ENCODE data around the gene SFTPA1. TPM values are rescaled to one million over a fixed set of nuclear protein-coding genes. Genes with fewer than 3 reads are reported as not detected.

SFTPA1 gene
- total RNA-seq, 2 experiments from 2014 or later, result not detected

DNA sequence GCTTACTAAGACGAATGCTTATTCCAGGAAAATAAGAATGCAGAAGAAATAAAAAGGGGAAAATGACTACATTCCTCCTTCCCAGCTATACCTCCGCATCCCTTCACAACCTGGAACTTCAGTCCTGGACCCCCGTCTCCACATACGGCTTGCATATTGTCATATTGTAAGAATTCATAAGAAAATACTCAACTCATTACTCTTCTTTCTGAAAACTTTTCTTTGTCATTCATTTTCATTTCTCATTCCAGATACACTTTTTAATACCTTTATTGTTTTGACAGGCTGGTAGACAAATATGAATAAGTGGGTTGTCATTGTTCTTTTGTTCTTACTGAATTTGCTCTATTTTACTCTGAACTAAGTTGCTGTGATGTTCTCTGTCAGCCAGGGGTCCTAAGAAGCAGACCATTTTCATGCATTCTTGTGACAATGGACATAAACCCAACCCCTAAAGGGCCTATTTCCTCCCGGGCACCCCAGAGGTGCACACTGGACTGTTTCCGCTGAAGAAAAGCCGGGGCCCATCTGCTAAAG is 27.2 kb upstream of the SFTPA1 start:
- no peaks in the 10 kb centered on the region for H3K9me3 ChIP-seq (ENCODE audit: low read length)
- no peak overlapping the region for H3K4me2 ChIP-seq (ENCODE audit: low read length)
- ChIA-PET CTCF (ENCODE audit: unreplicated experiment) (no interaction called here), POLR2A (no interaction called here)
- H3K9me2 ChIP-seq (ENCODE audit: insufficient read depth, low read length), result no peaks in the 10 kb centered on the region
- no peak overlapping the region for H2AFZ ChIP-seq (ENCODE audit: low read length)
- no peaks in the 10 kb centered on the region for H3K36me3 ChIP-seq (ENCODE audit: insufficient read depth, low read length)
- H3K27ac ChIP-seq (ENCODE audit: low read depth, low read length, poor library complexity, severe bottlenecking), result no peak overlapping the region
- intact Hi-C loops (cut with micrococcal nuclease; ENCODE audit: unreplicated experiment), result no loop called here
- BruUV-seq (replicated peaks), result no TSS peak
- no peak for TF ChIP-seq EZH2phosphoT487 (IDR thresholded peaks at IDR 0.05; ENCODE audit: borderline replicate concordance, low read depth, low read length)
- TF ChIP-seq, protein P1, sequence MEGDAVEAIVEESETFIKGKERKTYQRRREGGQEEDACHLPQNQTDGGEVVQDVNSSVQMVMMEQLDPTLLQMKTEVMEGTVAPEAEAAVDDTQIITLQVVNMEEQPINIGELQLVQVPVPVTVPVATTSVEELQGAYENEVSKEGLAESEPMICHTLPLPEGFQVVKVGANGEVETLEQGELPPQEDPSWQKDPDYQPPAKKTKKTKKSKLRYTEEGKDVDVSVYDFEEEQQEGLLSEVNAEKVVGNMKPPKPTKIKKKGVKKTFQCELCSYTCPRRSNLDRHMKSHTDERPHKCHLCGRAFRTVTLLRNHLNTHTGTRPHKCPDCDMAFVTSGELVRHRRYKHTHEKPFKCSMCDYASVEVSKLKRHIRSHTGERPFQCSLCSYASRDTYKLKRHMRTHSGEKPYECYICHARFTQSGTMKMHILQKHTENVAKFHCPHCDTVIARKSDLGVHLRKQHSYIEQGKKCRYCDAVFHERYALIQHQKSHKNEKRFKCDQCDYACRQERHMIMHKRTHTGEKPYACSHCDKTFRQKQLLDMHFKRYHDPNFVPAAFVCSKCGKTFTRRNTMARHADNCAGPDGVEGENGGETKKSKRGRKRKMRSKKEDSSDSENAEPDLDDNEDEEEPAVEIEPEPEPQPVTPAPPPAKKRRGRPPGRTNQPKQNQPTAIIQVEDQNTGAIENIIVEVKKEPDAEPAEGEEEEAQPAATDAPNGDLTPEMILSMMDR (conservative IDR thresholded peaks at IDR 0.05; ENCODE audit: low read length), result no peak
- DNase-seq (ENCODE audit: low spot score), result no peak
- no peak overlapping the region for H3K4me3 ChIP-seq (ENCODE audit: low read depth, low read length, poor library complexity, severe bottlenecking)
- H3K79me2 ChIP-seq (ENCODE audit: insufficient read depth, low read depth, low read length), result no peaks in the 10 kb centered on the region
- no peaks in the 10 kb centered on the region for H3K4me1 ChIP-seq (ENCODE audit: insufficient read depth, low read length, poor library complexity, severe bottlenecking)
- no peaks in the 10 kb centered on the region for H4K20me1 ChIP-seq (ENCODE audit: insufficient read depth, low read length)

DNA sequence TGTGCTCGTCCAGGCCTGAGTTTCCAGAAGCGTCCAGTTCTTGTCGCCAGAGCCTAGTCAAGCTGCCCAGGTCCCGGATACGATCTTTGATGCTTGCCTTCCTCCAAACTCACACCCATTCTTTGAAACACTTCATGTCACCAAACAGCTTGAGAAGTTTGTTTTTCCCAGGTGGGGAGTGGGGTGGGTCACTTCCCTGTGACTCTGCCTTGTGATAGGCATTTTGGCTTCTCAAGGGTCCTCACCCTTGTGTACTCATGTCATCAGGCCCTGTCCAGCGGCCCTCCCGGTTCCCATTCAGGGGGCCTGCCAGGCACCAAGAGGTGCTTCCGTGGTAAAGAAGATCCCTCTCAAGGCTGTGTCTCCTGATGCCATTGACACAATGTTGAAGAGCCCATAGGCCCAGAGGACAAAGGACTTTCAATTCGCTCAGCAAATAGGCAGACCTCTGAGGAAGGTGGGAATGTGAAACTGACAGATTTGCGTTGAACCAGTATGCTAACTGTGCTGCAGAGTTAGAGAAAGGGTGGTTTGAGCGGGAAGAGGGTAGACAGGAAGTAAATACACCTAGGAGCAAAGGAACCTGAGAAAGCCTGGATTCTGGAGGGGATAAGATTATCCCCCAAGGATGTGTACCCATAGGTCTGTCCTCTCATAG is 24.7 kb upstream of the SFTPA1 start:
- CTCF ChIA-PET (ENCODE audit: unreplicated experiment), result no interaction called here

DNA sequence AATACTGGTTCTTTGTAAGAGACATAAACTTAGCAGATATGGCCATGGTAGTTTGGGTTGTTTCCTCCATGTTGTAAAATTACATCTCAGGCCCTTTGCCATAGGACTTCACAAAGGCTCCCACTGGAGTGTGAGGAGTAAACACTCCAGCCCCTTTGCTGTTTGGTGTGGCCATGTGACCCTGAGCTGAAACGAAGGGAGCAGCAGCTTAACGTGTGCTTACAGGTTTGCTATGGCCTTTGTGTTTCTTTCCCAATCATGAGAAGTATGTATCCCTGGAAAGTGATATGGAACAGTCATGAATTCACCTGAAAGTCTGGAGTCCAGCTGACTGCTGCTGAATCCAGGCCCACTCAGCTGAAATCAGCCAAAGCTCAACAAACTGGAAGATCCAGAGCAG is 23.8 kb upstream of the SFTPA1 start:
- intact Hi-C loops (cut with micrococcal nuclease; ENCODE audit: unreplicated experiment), result no loop called here
- TF ChIP-seq, protein P1 (conservative IDR thresholded peaks at IDR 0.05; ENCODE audit: low read length), result no peak
- TF ChIP-seq EZH2phosphoT487 (IDR thresholded peaks at IDR 0.05; ENCODE audit: borderline replicate concordance, low read depth, low read length), result no peak
- CTCF ChIA-PET (ENCODE audit: unreplicated experiment), result no interaction called here

More for the DNA sequence above, 24.7 kb upstream of the SFTPA1 start:
- no TSS peak for BruUV-seq (replicated peaks)
- H3K4me3 ChIP-seq (ENCODE audit: low read depth, low read length, poor library complexity, severe bottlenecking), result no peak overlapping the region
- TF ChIP-seq, protein P1 (conservative IDR thresholded peaks at IDR 0.05; ENCODE audit: low read length), result no peak
- no peaks in the 10 kb centered on the region for H3K79me2 ChIP-seq (ENCODE audit: insufficient read depth, low read depth, low read length)
- H3K4me1 ChIP-seq (ENCODE audit: insufficient read depth, low read length, poor library complexity, severe bottlenecking), result no peaks in the 10 kb centered on the region
- intact Hi-C loops (cut with micrococcal nuclease; ENCODE audit: unreplicated experiment), result no loop called here
- no peak overlapping the region for H3K27ac ChIP-seq (ENCODE audit: low read depth, low read length, poor library complexity, severe bottlenecking)
- H4K20me1 ChIP-seq (ENCODE audit: insufficient read depth, low read length), result no peaks in the 10 kb centered on the region
- no peaks in the 10 kb centered on the region for H3K9me2 ChIP-seq (ENCODE audit: insufficient read depth, low read length)
- no peak for DNase-seq (ENCODE audit: low spot score)
- no peak overlapping the region for H3K4me2 ChIP-seq (ENCODE audit: low read length)
- H3K36me3 ChIP-seq (ENCODE audit: insufficient read depth, low read length), result no peaks in the 10 kb centered on the region
- H3K9me3 ChIP-seq (ENCODE audit: low read length), result no peaks in the 10 kb centered on the region
- H2AFZ ChIP-seq (ENCODE audit: low read length), result no peak overlapping the region
- POLR2A ChIA-PET, result no interaction called here

More for the DNA sequence above, 23.8 kb upstream of the SFTPA1 start:
- H3K79me2 ChIP-seq (ENCODE audit: insufficient read depth, low read depth, low read length), result no peaks in the 10 kb centered on the region
- H3K27ac ChIP-seq (ENCODE audit: low read depth, low read length, poor library complexity, severe bottlenecking), result no peak overlapping the region
- H3K36me3 ChIP-seq (ENCODE audit: insufficient read depth, low read length), result no peaks in the 10 kb centered on the region
- H2AFZ ChIP-seq (ENCODE audit: low read length), result no peak overlapping the region
- H4K20me1 ChIP-seq (ENCODE audit: insufficient read depth, low read length), result no peaks in the 10 kb centered on the region
- no peaks in the 10 kb centered on the region for H3K4me1 ChIP-seq (ENCODE audit: insufficient read depth, low read length, poor library complexity, severe bottlenecking)
- no peak overlapping the region for H3K4me3 ChIP-seq (ENCODE audit: low read depth, low read length, poor library complexity, severe bottlenecking)
- DNase-seq (ENCODE audit: low spot score), result no peak
- no peak overlapping the region for H3K4me2 ChIP-seq (ENCODE audit: low read length)
- BruUV-seq (replicated peaks), result no TSS peak
- H3K9me3 ChIP-seq (ENCODE audit: low read length), result no peaks in the 10 kb centered on the region
- H3K9me2 ChIP-seq (ENCODE audit: insufficient read depth, low read length), result no peaks in the 10 kb centered on the region
- POLR2A ChIA-PET, result no interaction called here
